DOHH2 (cell line): ENCODE data around the gene FBXL17.

ENCODE experiments used
- EZH2phosphoT487 ChIP-seq: fragments of 200-600 bp; sonication (generic); IDR thresholded peaks from 2 replicates; pipeline ENCODE4 v1.6.1; 2017; ENCODE audit warnings: borderline replicate concordance, mild to moderate bottlenecking, antibody characterized with exemption, low read length, moderate library complexity, mixed read lengths
- TF ChIP-seq, protein P1 (sequence below): fragments of 200-600 bp; sonication (generic); IDR thresholded peaks from one replicate; pipeline ENCODE4 v1.5.1; 2014; ENCODE audit warnings: antibody characterized with exemption, mild to moderate bottlenecking, low read depth, low read length; ENCODE audit not compliant: poor library complexity, severe bottlenecking

DNA sequence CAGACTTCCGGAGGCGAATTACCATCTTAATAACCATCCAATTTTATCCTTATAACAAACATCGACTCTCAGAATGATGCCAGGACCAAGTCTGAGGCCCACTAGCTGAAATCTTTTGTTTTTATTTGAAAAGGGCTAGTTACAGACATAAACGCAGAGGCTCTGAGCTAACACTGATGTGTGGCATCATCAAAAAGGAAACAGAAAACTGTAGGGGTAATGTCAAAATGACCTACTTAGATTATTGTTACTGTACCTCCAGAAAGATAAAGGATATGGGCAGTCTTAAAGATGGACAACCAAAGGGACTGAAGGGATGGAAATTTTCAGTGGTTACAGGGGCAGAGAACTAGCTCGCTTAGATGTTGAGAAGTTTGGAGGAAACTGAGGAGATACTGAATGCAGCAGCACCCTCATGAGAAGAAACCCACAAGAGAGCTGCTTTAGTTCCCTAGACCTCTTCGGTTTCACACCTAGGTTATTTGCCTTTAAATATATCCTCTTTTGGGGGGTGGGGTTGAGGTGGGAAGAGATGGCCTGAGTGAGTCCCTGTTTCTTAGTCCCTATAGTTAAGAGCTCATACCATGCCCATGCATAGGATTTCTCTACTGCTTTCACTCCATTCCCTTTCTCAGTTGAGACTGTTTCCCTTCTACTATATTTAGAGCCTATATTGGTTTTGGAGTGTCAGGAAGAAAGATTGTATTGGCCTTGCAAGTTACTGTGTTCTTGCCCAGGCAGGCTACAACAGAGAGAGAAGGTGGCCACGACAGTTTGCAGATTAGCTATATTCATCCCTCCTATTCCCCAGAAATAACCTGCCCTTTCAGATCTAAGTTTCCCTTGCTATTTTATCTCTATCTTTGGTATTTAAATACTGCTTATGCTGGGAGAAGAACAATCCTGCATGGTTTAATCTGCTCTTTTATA is 390.8 kb downstream of the FBXL17 start:
- TF ChIP-seq, protein P1, sequence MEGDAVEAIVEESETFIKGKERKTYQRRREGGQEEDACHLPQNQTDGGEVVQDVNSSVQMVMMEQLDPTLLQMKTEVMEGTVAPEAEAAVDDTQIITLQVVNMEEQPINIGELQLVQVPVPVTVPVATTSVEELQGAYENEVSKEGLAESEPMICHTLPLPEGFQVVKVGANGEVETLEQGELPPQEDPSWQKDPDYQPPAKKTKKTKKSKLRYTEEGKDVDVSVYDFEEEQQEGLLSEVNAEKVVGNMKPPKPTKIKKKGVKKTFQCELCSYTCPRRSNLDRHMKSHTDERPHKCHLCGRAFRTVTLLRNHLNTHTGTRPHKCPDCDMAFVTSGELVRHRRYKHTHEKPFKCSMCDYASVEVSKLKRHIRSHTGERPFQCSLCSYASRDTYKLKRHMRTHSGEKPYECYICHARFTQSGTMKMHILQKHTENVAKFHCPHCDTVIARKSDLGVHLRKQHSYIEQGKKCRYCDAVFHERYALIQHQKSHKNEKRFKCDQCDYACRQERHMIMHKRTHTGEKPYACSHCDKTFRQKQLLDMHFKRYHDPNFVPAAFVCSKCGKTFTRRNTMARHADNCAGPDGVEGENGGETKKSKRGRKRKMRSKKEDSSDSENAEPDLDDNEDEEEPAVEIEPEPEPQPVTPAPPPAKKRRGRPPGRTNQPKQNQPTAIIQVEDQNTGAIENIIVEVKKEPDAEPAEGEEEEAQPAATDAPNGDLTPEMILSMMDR: no peak
- TF ChIP-seq EZH2phosphoT487: no peak
